GM21381 (cell line): Measurements from ENCODE around the gene YWHAE.
"Not testable (repeated sequence)": the region's sequence is repeated elsewhere in the genome, so short reads cannot be mapped to it uniquely, and the experiment has no call there.

ENCODE experiments used
- ATAC-seq: cut with Tn5 transposase; IDR thresholded peaks from one replicate; pipeline ENCODE4 v1.9.1; 2021; ENCODE audit warnings: mild to moderate bottlenecking, moderate library complexity; ENCODE audit not compliant: unreplicated experiment

The YWHAE gene

DNA sequence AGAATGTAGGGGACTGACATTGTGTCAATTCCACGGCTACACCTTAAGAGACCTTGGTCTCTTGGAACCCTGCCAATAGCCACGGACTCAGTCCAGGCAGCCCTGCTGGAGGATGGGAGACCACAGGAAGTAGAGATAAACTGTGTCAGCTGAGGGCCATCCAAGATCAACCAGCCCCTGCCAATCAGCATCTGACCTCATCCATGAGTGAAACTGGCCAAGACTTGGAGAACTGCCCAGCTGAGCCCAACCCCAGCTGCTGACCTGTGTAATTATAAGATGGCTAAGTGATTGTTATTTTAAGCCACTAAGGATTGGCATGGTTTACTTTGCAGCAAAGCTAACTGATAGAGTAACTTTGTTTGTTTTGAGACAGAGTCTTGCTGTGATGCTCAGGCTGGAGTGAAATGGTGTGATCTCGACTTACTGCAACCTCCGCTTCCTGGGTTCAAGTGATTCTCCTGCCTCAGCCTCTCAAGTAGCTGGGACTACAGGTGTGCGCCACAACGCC, 13.3 kb upstream of the YWHAE start:
- ATAC-seq = no peak

DNA sequence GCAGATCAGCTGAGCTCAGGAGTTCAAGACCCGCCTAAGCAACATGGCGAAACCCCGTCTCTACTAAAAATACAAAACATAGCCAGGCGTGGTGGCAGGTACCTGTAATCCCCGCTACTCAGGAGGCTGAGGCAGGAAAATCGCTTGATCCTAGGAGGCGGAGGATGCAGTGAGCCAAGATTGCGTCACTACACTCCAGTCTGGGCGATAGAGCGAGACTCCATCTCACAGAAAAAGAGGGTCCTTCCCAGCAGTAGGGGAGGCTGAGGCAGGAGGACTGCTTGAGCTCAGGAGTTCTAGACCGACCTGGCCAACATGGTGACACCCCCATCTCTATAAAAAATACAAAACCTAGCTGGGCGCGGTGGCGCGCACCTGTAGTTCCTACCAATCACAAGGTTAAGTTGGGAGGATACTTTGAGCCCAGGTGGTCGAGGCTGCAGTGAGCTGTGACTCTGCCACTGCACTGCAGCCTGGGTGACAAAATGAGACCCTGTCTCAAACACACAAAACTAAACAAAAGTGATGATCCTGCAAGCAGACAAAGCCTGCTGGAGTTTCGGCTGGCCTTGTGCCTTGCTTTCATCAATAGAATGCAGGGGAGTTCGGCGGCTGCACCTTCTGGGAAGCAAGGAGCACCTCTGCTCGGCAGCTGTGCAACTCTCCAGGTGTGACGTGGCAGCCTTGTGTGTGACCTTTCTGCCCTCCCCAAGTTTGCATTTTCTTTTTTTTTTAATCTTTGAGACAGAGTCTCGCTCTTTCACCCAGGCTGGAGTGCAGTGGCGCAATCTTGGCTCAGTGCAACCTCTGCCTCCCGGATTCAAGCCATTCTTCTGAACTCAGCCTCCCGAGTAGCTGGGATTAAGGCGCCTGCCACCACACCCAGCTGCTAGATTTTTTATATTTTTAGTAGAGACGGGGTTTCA, 12.4 kb upstream of the YWHAE start:
- no peak for ATAC-seq

DNA sequence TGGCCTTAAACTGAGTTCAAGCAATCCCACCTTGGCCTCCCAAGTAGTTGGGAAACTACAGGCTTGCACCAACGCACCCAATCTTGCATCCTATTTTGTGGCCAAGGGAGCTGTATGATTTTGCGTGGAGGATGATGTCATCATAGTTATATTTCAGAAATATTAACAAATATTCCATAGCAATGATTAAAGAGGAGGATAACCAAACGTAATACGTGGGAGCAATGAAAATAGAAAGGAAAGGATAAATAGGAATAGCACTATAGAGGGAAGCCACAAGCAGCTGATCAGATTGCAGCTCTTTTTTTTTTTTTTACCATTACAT, 2.2 kb upstream of the YWHAE start:
- ATAC-seq = no peak

DNA sequence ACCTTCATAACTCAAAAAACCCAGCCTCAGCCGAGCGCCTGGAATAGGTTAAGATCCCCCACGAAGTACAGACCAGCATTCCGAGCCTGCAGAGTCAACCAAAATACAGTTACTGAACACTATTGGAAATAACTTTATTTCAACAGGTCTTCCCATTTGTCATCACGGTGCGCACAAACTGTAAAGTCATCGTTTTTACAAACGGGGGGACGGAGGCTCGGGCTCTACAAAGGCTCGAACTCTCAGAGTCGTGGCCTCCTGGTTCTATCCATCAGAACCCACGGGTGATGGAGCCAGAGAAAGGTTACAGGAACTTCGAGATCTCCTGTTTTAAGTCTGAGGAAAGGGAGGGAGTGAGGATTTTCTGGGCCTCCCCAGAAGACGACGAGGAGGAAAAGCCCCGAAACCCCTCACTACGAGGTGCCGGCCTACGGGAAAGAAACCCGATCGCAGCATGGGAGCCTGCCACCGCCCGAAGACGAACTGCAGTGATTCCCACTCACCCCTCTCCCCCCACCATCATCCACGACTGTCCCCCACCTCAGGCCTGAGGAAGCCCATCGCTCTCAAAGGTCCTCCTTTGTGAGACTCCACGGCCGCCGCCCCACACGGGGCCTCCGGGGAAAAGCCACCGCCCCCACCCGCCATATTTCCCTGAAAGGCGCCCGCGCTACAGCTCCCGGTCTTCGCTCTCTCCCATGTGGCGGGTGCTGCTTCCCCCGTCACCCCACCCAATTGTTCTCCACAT, 917 bp downstream of the YWHAE start:
- ATAC-seq = peak; percentile 8

DNA sequence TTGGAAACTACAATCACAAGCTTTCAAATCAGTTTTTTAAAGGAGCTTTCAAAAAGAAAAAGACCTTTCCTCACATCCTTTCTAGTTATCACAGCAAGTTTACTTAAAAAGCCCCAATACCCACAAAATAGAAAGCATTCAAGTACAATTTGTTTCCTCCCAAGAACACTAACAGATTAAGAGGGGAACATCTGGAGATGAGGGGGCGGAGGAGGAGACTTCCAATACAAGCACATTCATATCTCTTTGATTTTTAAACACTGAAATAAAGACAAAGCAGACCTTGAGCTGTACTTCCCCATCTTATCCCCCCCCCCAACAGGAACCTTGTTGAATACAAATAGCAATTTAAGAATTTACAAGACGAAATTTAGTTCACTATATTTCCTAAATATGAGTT, 2.0 kb downstream of the YWHAE start:
- ATAC-seq = no peak

DNA sequence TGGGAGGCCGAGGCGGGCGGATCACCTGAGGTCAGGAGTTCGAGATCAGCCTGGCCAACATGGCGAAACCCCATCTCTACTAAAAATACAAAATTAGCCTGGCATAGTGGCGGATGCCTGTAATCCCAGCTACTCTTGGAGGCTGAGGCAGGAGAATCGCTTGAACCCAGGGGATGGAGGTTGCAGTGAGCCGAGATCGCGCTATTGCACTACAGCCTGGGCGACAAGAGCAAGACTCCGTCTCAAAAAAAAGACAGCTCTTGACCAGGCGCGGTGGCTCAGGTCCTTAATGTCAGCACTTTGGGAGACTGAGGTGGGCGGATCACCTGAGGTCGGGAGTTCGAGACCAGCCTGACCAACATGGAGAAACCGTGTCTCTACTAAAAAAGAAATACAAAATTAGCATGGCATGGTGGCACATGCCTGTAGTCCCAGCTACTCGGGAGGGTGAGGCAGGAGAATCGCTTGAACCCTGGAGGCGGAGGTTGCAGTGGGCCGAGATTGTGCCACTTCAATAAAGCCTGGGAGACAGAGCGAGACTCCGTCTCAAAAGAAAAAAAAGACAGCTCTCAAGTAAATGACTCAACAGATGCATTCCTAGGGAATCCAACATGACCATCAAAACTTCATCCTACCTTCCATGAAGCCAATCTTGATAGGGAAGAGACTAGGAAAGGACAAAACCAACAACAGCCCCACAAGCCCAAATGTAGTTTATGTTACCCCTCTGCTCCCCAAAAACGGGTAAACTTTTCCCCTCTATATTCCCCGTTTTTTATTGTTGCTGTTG, 4.0 kb downstream of the YWHAE start:
- not testable (repeated sequence) for ATAC-seq

DNA sequence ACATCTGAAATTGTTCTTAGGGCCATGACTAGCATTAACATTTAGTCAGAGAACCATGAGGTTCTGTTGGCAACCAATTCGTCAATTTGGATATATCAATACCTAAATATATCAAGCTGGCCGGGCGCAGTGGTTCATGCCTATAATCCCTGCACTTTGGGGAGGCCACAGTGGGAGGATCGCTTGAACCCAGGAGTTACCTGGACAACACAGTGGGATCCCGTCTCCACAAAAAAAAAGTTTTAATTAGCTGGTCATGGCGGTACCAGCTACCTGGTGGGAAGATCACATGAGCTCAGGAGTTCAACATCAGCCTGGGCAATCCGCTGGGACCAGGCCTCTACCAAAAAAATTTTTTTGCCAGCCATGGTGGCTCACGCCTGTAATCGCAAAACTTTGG, 8.4 kb downstream of the YWHAE start:
- ATAC-seq = no peak

DNA sequence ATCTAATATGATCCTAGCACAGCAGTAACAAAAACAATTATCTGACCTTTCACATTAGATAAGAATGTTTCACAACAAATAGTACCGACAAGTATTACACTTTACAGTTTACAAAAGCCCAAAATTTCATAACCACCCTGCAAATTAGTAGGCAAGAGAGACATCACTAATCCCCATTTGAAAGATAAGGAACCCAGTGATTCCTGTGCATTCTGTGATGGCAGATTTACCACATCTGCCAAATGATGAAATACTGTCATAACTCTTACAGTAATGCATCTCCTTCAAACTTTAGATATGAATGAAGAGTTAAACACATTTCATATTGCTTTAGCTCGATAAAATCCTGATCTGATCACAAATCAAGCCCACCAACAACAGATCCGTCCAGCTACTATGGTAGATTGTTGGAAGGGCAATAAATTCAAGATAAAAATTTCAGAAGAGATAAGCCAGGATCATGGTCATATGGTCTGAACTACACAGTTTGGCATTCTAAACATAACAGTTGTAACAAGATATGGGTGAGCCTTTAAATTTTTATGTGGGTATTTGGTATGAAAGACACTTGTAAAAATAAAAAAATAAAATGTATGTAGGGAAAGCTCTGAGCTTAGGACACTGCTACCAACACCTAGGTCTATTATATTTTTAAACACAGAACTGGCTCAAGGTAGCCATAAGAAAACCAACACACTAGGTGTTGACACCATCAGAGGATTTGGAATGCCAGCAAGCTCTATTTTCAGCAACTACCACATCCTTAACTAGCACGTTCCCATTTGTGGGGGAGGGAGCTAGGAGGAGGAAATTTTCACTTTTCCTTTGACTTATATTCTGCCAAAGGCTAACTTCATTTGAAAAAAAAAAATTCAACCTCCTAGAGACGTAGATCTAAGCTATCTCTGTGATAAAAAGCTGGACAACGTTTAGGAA, 9.3 kb downstream of the YWHAE start:
- ATAC-seq = no peak

DNA sequence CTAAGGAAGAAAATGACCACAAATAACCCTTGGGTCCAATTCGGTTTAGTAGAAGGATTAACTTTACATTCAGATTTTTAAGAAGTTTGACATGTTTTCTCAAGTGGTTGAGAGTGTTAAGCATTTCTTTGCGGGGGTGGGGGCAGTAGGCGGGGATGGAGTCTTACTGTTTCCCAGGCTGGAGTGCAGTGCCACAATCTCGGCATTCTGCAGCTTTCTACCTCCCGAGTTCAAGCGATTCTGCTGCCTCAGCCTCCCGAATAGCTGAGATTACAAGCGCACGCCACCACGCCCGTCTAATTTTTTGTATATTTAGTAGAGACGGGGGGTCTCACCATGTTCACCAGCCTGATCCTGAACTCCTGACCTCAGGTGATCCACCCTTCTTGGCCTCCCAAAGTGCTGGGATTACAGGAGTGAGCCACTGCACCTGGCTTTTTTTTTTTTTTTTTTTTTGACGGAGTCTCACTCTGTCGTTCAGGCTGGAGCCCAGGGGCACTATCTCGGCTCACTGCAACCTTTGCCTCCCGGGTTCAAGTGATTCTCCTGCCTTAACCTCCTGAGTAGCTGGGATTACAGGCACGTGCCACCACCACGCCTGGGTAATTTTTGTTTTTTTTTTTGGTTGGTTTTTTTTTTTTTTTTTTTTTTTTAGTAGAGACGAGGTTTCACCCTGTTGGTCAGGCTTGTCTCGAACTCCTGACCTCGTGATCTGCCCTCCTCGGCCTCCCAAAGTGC, 12.4 kb downstream of the YWHAE start:
- ATAC-seq = not testable (repeated sequence)

DNA sequence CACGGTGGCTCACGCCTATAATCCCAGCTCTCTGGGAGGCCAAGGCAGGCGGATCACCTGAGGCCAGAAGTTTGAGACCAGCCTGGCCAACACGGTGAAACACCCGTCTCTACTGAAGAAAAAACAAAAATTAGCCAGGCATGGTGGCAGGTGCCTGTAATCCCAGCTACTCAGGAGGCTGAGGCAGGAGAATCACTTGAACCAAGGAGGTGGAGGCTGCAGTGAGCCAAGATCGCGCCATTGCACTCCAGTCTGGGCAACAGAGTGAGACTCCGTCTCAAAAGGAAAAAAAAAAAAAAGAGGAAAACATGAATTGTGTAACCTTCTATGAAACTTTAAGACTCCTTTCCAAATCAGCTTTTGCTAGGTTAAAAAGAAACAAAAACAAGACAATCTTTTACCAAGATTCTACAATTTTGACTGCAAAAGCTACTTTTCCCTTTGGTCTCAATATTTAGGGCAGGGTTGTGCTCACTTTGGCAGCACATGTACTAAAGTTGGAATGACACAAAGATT, 13.3 kb downstream of the YWHAE start:
- ATAC-seq = not testable (repeated sequence)

DNA sequence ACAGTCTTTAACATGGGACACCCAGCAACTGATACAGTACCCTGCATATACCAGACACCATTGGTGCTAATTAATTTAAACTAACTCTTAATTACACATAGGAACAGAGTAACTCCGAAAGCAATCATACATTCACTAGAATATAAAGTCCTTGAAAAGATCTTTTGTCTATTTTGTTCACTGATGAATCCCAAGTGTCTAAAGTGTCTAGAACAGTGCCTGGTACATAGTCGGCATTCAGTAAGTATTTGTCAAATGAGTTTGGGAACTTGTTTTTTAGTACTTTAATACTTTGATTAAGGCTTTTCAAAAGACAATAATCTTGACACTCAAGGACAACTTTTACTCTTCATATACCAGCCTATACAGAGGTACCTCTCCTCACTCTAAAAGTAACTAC, 13.8 kb downstream of the YWHAE start:
- no peak for ATAC-seq

DNA sequence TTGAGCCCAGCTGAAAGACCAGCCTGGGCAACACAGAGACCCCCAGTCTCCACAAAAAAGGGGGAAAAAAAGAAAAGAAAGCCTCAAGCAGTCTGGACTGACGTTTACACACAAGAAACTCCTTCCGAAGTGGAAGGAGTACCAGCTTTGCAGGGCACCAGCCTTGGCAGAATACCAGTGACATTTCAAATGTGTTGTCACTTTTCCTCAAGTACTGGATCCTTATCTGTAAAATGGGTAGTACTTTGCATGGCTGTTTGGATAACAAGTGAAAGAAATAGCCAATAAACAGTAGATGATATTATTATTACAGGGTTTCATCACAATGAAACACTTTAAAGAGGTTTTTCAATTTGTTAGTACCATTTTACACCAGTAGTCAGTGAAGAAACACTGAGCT, 14.2 kb downstream of the YWHAE start:
- no peak for ATAC-seq

DNA sequence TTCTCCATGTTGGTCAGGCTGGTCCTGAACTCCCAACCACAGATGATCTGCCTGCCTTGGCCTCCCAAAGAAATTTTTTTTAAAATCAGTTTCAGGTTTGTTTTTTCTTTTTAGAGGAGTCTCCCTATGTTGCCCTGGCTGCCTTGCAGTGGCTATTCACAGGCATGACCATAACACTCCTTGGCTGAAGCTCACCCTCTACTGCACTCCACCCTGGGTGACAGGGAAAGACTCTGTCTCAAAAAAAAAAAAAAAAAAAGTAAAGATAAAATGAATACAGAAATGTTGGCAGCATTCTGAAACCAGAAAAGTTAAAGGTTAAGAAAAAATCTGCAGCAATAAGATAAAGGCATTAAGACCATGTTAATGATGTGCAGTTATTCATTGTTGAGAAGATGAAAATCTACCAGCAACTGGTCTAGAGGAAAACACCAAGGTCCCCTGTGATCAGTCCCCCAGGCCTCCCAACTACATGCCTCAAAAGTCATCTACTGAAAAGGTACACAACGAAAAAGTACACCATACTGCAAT, 15.1 kb downstream of the YWHAE start:
- ATAC-seq = no peak

DNA sequence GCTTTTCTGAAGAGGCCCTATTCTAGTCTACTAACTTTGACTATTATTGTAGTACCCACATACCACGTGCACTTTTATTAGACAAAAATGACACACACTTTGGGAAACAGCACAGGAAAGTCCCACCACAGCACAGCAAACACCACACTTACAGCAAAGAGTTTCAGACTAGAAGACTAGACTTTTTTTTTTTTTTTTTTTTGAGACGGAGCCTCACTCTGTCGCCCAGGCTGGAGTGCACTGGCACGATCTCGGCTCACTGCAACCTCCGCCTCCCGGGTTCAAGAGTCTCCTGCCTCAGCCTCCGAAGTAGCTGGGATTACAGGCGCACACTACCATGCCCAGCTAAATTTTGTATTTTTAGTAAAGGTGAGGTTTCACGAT, 20.1 kb downstream of the YWHAE start:
- no peak for ATAC-seq

DNA sequence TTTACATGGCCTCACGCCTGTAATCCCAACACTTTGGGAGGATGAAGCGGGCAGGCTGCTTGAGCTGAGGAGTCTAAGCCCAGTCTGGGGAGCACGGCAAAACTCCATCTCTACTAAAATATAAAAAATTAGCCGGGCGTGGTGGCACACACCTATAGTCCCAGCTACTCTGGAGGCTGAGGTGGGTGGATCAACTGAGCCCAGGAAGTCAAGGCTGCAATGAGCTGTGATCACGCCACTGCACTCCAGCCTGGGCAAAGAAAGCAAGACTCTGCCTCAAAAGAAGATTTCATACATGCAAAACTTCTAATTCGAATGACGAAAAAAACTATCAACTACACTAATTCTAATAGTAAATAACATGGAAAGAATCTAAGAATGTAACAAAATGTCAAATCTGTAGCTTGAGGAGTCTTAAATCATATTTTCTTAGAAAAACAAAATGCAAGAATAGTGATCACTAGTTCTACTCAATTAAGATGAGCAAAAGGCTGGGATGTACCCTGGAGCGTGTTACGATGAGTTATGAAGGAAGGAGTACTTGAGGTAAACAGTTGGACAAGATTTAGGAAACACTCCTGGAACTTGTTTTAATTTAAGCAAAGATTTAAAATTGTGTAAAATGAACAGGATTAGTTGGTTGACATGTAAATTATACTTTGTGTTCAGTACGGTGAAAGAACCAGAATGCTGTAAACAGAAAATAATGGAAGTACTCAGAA, 20.7 kb downstream of the YWHAE start:
- ATAC-seq = no peak

DNA sequence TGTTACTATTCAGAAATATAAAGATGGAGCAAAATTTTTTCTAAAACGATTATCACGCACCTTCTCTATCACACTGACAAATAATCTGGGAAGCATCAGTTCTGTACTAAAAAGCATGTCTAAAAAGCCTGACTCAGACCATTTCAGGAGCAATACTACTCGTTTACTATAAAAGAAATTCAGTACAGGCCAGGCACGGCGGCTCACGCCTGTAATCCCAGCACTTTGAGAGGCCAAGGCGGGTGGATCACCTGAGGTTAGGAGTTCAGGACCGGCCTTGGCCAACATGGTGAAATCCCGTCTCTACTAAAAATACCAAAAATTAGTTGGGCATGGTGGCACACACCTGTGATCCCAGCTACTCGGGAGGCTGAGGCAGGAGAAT, 21.6 kb downstream of the YWHAE start:
- ATAC-seq = not testable (repeated sequence)

DNA sequence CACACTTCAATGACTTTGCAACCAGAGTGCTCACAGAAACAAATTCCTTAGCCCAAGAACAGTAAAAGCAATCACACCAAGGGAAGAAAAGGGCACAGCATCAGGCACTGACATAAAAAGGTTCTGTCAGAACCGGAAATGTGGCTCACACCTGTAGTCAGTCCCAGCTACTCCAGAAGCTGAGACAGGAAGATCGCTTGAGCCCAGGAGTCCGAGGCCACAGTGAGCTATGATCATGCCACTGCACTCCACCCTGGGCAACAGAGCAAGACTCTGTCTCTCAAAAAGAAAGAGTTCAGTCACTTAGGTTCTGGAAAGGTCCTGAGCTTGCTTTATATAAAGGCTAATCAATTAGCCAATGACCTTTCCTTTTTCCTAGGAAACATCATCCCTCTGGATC, 22.7 kb downstream of the YWHAE start:
- no peak for ATAC-seq

DNA sequence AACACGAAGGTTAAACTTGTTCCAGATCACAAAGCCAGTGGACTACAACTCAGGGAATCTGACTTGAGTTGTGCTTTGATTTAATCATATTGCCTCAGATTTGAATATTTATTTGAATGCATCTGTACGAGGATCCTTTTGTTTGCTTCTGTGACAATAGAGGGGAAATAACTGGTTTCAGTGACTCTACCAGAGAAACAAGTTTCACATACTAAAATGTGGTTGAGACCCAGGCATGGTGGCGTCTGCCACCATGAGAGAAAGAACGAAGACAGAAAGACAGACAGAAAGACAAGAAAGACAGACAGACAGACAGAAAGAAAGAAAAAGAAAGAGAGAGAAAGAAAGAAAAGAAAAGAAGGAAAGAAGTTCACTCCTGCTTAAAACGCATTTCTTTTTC, 24.0 kb downstream of the YWHAE start:
- ATAC-seq = no peak
